DMS114 treated with DMSO at 0.1 percent for 48 hours (cell line): ENCODE data around the gene SLC25A23.

Experiments used
- DNase-seq: peaks from one replicate; lab custom pipeline; 2025; ENCODE audit not compliant: unreplicated experiment; lab: John Stamatoyannopoulos, UW

SLC25A23 gene

DNA sequence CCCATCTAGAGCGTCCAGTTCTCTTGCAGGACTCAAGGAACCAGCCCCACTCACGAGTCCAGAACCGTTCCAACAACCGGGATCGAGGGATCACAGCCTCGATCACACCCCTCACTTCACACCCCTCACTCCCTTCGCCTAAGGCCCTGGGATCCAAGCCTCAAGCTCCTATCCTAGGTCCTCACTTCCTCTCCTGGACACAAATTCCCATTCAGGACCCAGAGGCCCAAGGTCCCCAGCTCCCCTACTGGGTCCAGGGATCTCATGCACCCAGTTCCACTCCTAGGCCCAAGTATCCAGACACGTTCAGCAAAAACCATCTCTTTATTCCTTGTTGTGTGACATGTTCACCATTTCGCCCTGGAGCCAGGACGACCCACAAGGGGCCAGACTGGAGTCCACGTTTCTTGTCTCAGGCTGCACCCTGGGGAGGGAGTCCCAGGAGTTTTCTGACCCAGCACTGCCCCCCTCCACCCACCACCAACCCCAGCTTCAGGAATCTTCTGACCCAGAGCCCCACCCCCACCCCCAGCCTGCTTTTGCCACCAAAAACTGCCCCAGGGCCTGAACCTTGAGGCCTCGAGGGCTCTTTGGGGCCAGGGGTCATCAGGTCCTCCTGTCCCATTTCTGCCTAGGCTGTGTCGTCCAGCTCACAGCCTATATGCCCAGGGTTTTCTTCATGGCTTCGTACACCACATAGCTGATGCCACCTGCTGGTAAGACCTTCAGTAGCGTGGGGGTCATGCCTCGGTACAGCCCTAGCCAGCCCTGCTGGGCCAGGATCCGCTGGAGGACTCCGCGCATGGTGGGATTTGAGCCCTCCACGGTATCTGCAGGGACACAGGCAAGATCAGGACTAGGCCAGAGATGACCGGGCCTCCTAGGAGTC is 33.6 kb downstream of the SLC25A23 start:
- DNase-seq = no peak

DNA sequence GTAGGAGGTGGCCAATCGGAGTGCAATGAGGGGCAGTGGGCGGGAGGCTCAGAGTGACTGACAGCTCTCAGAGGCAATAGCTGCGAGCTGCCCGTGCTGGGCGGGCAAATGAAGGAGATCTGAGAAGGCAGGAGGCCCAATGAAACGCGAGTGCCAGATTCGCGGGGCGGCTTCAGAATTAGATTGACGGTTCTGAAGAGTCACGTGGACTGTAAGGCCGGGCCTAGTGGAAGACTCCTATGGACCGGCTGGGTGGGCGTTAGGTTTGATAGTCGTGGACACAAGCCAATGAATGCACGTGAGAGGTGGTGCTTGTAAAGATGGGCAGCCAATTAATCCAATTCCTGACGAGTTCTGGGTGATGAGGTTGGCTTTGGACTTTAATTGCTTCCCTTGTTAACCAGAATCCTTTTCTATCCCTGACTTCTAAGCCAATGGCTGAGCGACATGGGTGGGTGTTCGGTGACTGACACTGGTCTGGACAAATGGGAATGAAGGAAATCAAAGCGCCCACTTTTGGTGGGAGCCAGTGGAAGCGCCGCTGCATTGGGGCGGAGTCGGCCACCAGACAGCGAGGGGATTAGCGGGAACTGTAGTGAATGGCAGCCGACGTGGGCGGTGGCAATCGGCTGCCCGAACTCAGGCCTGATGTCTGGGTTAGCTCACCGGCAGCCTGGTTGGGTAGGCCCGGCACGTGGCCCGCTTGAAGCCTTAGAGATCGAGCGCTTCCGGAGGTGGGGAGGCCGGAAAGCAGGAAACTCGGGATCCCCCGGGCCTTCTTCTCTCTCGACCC is 34.5 kb downstream of the SLC25A23 start:
- peak; percentile 98 for DNase-seq

DNA sequence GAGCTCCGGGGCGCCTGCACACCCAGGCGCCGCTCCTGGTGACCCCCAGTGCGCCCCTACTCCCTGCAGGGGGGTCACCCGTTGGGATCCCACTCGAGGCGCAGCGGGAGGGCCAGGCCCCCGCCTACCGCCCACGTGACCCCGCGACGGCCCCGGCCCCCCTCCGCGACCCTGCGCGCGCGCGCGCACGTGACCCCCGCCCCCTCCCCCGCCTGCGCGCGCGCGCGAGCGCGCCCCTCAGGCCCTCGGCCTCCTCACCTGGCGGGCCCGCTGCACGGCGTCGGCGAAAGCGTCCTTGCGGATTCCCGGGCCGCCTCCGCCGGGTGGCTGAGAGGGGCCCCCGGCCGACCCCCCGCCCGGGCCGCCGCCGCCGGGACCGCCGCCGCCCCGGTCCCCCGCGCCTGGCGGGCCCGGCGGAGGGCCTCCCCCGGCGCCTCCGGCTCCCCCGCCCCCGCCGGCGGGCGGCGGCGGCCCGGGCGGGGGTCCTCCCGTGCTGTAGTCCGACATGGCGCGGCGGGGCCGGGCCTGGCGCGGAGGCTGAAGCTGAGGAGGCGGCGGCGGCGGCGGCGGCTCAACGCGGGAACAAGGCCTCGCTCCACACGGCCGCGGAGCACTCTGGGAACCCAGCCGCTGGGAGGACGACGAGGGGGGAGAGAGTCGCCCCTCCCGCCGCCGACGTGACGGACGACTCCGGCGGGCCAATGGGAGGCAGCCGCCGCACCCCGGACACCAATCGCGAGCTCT is 35.2 kb downstream of the SLC25A23 start, which contains the start of gene KHSRP:
TSS of gene KHSRP (minus strand) at position 617 of the 744 bp plus-strand sequence. CDS start at position 507, 110 bp downstream.
- no peak for DNase-seq

DNA sequence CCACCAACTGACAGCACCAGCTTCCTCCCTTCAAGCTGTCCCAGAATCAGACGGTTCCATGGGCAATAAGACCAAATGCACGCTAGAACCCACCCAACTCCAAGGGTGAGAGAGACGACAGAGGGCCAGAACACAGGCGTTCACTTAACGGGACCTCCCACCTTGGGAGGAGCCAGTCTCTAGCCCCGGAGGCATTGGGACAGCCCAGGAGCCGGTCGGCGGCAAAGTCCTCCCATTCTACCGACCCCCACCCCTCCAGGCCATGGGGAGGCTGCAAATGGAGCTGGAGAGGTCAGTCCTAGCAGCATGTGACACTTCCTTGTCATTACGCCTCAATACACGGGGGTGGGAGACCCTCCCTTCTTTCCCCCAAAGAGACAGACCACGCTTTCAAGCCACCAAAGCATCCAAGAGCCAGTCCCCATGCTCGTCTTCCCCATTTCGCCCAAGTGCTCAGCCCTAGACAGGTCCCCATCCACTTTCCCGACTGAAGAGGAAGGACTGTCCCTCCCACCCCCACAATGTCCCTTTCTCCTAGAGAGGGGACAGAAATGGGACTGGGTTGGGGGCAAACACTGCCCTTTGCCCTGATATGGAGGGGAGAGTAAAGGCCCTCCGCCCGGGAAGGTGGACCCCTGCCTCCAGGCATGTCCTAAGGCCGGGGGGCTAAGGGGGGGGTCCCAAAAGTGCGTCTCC is 35.9 kb downstream of the SLC25A23 start:
- DNase-seq = no peak

DNA sequence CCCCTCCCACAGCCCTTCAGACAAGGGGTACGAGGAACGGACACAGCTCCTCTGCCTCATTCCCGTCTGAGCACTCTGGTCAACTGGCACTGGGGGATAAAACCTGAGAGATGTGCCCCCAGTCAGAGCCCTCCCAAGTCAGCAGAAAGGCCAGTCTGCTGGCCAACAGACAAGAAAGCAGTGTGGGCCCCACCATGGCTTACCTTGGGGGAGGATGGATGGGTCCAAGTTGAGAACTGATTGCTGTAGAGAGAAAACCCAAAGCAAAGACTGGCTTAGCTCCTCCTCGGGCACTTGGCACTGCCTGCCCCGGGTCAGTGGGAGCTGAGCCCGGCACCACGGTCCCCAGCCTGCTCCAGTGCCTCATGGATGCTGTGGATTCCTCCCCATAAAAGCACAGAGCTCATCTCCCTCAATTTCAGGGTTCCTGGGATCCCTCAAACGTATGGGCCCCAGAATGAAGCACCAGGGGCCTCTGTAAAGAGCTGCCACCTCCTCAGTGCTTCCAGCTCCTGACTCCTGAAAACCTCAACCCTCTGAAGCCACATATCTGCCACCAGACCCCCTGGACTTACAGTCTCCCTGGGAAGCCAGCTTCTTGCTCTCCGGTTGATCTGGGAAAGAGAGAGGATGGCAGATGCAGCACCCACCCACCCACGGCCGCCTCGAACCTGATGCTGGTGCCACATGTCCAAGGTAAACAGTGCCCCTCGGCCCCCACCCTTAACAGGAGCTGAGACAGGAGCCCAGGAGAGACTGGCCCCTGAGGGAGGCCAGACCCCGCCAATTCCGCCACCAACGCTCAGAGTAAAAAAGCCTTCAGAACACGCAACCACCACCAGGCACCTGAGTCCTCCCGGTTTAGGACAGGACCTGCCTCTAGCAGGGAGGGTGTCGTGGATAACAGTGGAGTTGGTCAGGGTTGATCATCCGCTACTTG is 38.2 kb downstream of the SLC25A23 start:
- DNase-seq = no peak

DNA sequence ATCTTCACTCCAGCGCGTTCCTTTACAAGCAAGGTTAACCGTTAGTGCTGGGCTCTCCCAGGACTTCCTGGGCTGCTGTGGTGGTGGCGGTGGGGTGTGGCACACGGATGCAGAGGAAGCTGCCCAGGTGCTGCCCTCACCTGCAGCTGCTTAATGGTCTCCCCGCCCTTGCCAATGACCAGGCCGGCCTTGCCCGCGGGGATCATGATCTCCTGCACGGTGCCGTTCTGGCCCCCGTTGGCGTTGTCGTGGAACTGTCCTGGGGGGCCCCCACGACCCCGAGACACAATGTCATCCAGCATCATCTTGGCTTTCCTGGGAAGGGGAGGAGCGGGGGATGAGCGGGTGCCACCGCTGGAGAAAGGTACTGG is 41.0 kb downstream of the SLC25A23 start:
- DNase-seq = no peak

DNA sequence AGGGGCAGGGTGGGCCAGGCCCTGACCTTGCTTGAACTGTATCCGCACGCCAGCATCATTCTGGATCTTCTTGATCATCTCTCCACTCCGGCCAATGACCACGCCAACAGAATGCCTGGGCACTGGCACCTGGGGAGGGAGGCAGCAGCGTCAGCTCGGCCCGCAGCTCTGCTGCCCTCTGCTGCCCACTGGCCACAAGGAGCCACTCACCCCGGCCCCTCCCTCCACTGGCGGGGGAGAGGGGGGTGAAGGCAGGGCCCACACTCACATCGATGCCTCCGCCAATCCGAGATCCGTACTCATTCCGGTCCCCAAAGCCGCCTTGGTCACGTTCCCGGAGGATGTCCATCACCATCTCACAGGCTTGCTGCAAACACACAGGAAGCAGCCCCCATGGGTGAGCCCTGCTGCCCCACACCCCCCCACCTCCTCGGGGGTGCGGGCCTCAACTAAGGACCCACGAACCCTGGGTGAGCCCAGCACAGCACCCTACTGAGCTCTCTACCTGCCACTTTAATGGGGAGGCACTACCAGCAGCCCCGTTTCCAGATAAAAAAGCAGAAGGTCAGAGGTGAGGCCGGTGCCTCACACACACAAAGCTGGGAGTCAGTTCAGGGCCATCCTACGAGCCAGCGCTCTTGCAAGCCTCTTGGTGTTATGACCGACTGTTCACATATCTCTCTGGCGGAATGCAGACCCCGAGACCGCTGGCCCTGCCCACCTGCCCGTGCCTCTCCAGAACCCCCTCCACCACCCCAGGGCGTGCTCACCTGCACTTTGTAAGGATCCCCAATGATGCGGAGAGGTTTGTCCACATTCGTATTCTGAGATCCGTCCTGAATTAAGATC is 41.7 kb downstream of the SLC25A23 start:
- DNase-seq = no peak

DNA sequence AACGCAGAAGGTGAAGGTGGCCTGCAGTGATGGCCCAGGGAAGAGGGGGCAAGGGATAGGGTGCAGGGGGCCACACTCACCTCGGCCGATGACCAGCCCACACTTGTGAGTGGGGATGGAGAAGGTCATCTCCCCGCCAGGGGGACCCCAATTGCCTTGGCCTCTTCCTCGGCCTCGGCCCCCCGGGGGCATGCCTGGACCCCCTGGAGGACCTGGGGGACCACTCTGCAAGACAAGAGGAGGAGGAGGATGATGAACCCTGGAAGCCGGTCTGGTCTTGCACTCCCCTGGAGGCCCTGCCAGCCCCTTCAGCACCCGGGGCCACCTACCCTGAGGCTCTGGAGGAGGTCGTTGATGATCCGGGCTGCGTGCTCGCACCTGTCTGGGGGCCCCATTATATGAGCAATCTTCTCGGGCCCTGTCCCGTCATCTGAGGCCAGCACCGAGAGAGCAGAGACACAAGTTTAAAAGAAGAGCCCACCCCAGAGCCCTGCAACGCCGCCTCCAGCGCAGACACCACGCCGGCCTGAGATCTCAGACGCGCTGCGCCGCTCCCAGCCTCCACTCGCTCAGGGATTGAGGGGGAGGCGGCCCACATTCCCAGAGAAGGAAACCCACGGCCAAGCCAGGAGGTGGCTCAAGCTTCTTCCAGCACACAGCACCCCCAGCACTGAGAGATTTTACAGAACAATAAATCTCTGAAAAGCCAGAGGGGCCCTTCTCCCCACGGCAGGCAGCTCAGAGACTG is 42.8 kb downstream of the SLC25A23 start:
- no peak for DNase-seq

DNA sequence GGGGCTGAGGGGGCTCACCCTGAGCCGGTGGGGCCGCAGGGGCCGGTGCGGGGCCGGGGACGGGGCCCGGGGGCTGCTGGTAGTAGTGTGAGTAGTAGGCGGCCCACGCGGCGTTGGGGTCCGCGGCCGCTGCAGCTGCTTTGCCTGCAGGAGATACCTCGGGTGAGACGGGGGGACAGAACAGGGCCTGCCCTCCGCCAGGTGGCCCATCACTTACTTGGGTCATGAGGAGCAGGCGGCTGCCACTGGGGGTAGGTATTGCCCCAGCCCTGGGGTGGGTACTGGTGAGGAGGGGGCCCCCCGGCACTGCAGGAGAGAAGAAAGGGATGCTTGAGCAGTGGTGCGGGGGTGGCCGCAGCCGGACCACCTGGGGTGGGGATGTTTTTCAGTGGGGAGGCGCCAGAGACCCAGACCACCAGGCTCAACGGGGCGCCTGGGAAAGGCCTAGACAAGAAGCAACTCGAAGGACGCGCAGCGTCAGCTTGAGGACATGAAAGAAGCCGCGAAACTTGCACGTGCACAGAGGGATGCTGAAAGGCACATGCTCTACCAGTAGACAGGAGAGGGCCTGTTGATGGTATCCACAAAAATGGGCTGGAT is 43.9 kb downstream of the SLC25A23 start:
- no peak for DNase-seq

DNA sequence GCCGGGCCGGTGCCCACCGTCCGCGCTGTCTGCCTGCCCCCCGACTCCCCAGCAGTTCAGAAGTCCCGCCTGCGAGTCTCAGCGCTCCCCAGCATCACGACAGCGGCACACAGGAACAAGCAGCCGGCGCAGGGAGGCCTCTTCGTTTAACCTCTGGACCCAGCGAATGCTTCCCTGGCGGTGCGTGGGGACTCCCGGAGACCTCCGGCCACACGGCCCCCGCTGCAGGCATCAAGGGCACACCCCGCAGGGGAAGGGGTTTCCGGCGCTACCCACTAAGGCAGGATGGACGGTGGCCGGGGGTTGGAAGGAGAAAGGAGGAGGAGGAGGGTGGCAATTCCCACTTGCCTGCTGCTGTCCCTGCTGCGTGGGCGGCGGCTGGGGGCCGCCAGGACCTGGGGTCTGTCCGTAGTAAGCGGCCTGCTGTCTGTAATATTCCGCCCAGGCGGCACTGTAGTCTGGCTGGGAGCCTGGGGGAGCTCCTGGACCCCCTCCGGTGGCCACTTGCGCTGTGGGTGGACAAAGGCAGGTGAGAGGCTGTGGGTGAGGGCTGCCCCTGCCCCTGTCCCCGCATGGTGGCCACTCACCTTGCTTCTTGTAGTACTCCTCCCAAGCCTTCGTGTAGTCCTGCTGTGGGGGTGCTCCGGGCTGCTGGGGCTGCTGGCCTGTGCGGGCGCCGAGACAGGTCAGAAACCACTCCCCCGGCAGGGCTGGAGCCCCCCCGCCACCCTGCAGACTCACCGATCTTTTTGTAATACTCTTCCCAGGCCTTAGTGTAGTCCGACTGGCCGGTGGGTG is 44.6 kb downstream of the SLC25A23 start:
- no peak for DNase-seq

DNA sequence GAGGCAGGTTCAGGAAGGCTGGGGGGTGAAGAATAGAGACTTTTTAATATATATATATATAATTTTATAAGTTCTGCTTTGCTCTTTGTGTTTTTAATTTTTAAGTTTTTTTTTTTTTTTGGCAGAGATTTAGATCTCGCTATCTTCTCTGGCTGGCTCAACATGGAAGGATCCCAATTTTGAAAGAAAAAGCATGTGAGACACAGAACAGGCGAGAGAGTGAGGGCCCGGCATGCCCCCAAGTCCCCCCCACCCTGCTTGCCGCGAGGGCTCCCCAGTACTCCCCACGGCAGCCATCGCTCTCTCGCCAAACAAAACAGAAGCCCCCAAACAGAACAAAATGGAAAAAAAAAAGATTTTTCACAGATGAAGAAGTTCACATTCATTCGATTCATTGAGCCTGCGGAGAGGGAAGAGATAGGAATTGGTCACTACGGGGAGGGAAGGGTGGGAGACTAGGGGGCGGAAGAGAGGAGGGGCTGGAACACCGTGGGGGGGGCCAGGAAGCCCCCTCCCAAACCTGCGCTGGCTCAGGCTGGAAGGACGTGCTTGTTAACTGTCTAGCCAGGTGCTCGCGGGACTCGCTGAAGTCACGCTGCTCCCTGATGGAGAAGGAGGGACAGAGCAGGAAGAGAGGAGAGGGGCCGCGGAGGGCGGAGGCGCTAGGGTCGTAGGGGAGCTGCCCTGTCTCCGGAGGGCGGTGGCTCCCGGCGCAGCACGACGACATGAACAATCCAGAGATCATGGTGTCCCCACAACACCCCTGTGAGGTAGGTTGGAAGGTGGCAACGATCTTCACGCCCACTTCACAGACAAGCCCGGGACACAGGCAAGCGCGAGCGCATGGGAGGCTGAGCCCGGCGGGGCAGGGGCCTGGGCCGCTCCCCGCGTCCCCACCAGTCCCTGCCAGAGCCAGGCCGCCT is 45.6 kb downstream of the SLC25A23 start:
- no peak for DNase-seq

DNA sequence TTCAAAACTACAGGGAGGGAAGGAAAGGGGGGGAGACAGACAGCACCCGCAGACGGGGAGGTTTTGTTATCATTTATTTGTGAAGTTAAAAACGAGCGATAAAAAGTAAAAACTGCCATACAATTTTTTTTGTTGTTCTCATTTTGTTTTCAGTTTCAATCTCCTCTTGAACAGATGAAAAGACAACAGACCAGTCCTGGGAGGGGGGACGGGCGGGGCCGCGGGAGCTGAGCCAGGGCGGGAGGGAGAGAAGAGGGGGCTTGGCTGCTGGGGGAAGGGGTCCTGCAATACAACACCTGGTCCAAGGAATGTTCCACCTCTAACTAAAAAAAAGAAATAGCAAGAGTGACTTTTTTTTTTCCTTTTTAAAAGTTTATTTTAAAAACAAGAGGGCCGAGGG is 46.3 kb downstream of the SLC25A23 start:
- DNase-seq = no peak

DNA sequence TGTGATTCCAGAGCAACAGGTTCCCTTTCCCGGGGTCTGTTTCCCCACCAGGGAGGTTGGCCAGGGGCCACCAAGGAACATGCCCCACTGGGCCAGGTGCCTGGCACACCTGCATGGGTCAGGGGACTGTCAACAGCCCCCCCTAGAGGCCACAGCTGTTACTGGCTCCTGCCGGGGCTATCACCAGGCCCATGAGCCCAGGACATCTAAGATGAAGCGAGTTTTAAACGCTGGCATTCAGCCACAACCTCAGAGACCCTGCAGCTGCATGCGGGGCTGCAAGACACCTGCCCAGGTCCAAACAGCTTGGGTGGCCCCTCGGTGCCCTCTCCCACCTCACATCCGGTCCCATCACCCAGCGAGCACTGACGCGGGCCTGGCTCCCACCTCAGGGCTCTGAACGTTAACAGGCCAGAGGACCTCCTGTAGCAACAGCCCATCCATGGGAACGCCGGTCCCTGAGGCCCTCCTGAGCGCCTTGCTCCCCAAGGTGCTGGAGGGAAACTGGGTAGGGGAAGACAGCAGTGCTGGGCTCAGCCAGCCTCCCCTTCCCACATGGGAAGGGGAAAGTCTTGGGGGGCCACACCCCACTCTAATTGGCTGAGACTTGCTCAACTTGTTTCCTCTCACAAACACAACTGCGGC is 47.0 kb downstream of the SLC25A23 start:
- DNase-seq = no peak

DNA sequence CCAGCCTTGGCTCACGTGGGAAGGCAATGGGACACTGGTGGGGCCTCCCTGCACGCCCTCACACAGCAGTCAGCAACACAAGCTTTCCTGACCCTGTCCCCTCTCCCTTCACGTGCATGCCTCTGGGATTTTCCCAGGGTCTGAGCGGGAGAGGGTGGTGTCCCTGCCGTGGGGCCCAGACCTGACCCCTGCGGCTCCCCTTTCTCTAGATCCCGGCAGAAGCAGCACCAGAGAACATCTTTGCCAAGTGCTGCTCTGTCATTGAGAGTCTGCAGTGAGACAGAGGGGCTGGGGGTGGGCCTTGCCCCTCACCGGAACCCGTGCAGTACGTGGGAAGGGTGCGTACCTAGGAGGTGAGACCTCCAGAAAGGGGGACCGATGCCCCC is 47.5 kb downstream of the SLC25A23 start:
- no peak for DNase-seq

DNA sequence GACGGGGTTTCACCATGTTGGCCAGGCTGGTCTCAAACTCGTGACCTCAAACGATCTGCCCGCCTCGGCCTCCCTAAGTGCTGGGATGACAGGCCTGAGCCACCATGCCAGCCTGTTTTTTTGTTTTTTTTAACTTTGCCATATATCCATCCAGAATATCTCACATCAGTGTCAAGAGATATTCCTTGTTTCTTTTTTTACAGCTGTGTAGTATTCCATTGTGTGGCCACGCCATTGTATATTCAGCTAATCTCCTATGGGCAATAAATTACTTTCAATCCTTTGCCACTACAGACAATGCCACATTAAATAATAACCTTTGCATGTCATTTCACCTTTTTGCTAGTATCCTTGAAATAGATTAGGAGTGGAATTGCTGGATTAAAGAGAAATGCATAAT is 50.2 kb downstream of the SLC25A23 start:
- DNase-seq = no peak
